Stimulated activated naive B cell treated with anti-CD40 and anti-IgM and Interleukin-4, amounts not matched to agents 10 μg/mL and 1 μg/mL and 100 μg/mL, for 72 hours (primary cell): ENCODE measurements around the gene UACA.
"Not testable (repeated sequence)": the region's sequence is repeated elsewhere in the genome, so short reads cannot be mapped to it uniquely, and the experiment has no call there.

Experiments
- ATAC-seq, 2 donors: fragments of 150-1000 bp; cut with Tn5 transposase; replicated peaks; 2 replicates each; pipeline ENCODE4 v1.10.0; 2021; ENCODE audit warnings: moderate library complexity in 1 of 2
- DNase-seq: peaks from one replicate; pipeline ENCODE4 v3.0.0; 2021
- H3K27ac Mint-ChIP-seq: one replicate; pipeline ENCODE4 v1.8.0; 2022; ENCODE audit warnings: mild to moderate bottlenecking, mixed read lengths
- H3K27me3 Mint-ChIP-seq, 2 donors: one replicate each; pipeline ENCODE4 v1.8.0; 2022; ENCODE audit warnings: mixed read lengths in 2 of 2
- H3K36me3 Mint-ChIP-seq, 2 donors: one replicate each; pipeline ENCODE4 v1.8.0; 2022; ENCODE audit warnings: mixed read lengths in 2 of 2, mild to moderate bottlenecking in 1 of 2
- H3K4me1 Mint-ChIP-seq, 2 donors: one replicate each; pipeline ENCODE4 v1.8.0; 2022; ENCODE audit warnings: mixed read lengths in 2 of 2, mild to moderate bottlenecking in 1 of 2
- H3K4me3 Mint-ChIP-seq, 2 donors: one replicate each; pipeline ENCODE4 v1.8.0; 2022; ENCODE audit warnings: mild to moderate bottlenecking in 2 of 2, mixed read lengths in 2 of 2, moderate library complexity in 1 of 2
- H3K9me3 Mint-ChIP-seq, 2 donors: one replicate each; pipeline ENCODE4 v1.8.0; 2022; ENCODE audit warnings: mixed read lengths in 2 of 2, mild to moderate bottlenecking in 1 of 2

Gene UACA

GRCh38 chr15:70617076-70617910 lies 146.1 kb downstream of the UACA start:
- DNase-seq (no peak), ATAC-seq (no peak)
- Mint-ChIP-seq H3K4me1 (no peaks in the 10 kb centered on the region), H3K27me3 (peaks cover 34 to 47% of the 10 kb centered on the region in 2 donors), H3K27ac (no peak overlapping the region), H3K4me3 (no peak overlapping the region), H3K36me3 (no peaks in the 10 kb centered on the region), H3K9me3 (peaks cover 5 to 6% of the 10 kb centered on the region in 2 donors)

- not testable (repeated sequence) for H3K4me3 Mint-ChIP-seq, H3K27ac Mint-ChIP-seq, DNase-seq, H3K36me3 Mint-ChIP-seq, H3K4me1 Mint-ChIP-seq, H3K9me3 Mint-ChIP-seq, ATAC-seq
- H3K27me3 Mint-ChIP-seq, result peaks cover 34 to 45% of the 10 kb centered on the region in 2 donors
Observed at GRCh38 chr15:70616311-70616756, 147.0 kb downstream of the UACA start.

- Mint-ChIP-seq H3K9me3 (peaks cover 1 to 2% of the 10 kb centered on the region in 2 donors), H3K27ac (no peak overlapping the region), H3K4me3 (no peak overlapping the region), H3K4me1 (no peaks in the 10 kb centered on the region), H3K27me3 (peaks cover 41 to 45% of the 10 kb centered on the region in 2 donors), H3K36me3 (no peaks in the 10 kb centered on the region)
- ATAC-seq, result no peak
- no peak for DNase-seq
Observed at GRCh38 chr15:70615435-70616310, 147.7 kb downstream of the UACA start.

GRCh38 chr15:70614221-70614620 lies 149.1 kb downstream of the UACA start:
- no peak overlapping the region for H3K4me3 Mint-ChIP-seq
- no peak overlapping the region for H3K27ac Mint-ChIP-seq
- H3K27me3 Mint-ChIP-seq, result peaks cover 42 to 45% of the 10 kb centered on the region in 2 donors
- ATAC-seq (no peak), DNase-seq (no peak)
- no peaks in the 10 kb centered on the region for H3K4me1 Mint-ChIP-seq
- no peaks in the 10 kb centered on the region for H3K36me3 Mint-ChIP-seq
- no peaks in the 10 kb centered on the region for H3K9me3 Mint-ChIP-seq

GRCh38 chr15:70613271-70613670 lies 150.1 kb downstream of the UACA start:
- Mint-ChIP-seq H3K9me3 (no peaks in the 10 kb centered on the region), H3K36me3 (no peaks in the 10 kb centered on the region), H3K27me3 (peaks cover 42 to 45% of the 10 kb centered on the region in 2 donors), H3K27ac (no peak overlapping the region), H3K4me1 (no peaks in the 10 kb centered on the region), H3K4me3 (no peak overlapping the region)
- no peak for ATAC-seq
- DNase-seq, result no peak

GRCh38 chr15:70611286-70611685 lies 152.1 kb downstream of the UACA start:
- DNase-seq (no peak), ATAC-seq (no peak)
- Mint-ChIP-seq H3K27me3 (peaks cover 43 to 52% of the 10 kb centered on the region in 2 donors), H3K4me1 (no peaks in the 10 kb centered on the region), H3K4me3 (no peak overlapping the region), H3K36me3 (no peaks in the 10 kb centered on the region), H3K9me3 (peaks cover 0 to 1% of the 10 kb centered on the region in 2 donors), H3K27ac (no peak overlapping the region)

GRCh38 chr15:70610541-70610940 lies 152.8 kb downstream of the UACA start:
- DNase-seq (no peak), ATAC-seq (no peak)
- H3K27ac Mint-ChIP-seq, result no peak overlapping the region
- H3K9me3 Mint-ChIP-seq, result peaks cover 0 to 1% of the 10 kb centered on the region in 2 donors
- no peaks in the 10 kb centered on the region for H3K36me3 Mint-ChIP-seq
- H3K4me3 Mint-ChIP-seq, result no peak overlapping the region
- H3K27me3 Mint-ChIP-seq, result peaks cover 40 to 48% of the 10 kb centered on the region in 2 donors
- H3K4me1 Mint-ChIP-seq, result no peaks in the 10 kb centered on the region

- DNase-seq, result no peak
- no peaks in the 10 kb centered on the region for H3K36me3 Mint-ChIP-seq
- H3K27me3 Mint-ChIP-seq, result peaks cover 33 to 45% of the 10 kb centered on the region in 2 donors
- H3K4me3 Mint-ChIP-seq, result no peak overlapping the region
- no peak overlapping the region for H3K27ac Mint-ChIP-seq
- no peak for ATAC-seq
- no peaks in the 10 kb centered on the region for H3K4me1 Mint-ChIP-seq
- peaks cover 0 to 1% of the 10 kb centered on the region in 2 donors for H3K9me3 Mint-ChIP-seq
Observed at GRCh38 chr15:70609889-70610288, 153.5 kb downstream of the UACA start.

GRCh38 chr15:70608144-70608543 lies 155.2 kb downstream of the UACA start:
- no peak for DNase-seq
- H3K4me3 Mint-ChIP-seq, result no peak overlapping the region
- no peak overlapping the region for H3K27ac Mint-ChIP-seq
- no peak for ATAC-seq
- H3K27me3 Mint-ChIP-seq, result peaks cover 21 to 41% of the 10 kb centered on the region in 2 donors
- no peaks in the 10 kb centered on the region for H3K36me3 Mint-ChIP-seq
- H3K9me3 Mint-ChIP-seq, result peaks cover 0 to 1% of the 10 kb centered on the region in 2 donors
- H3K4me1 Mint-ChIP-seq, result no peaks in the 10 kb centered on the region

- H3K4me1 Mint-ChIP-seq, result no peaks in the 10 kb centered on the region
- peaks cover 0 to 1% of the 10 kb centered on the region in 2 donors for H3K9me3 Mint-ChIP-seq
- H3K4me3 Mint-ChIP-seq, result no peak overlapping the region
- H3K36me3 Mint-ChIP-seq, result no peaks in the 10 kb centered on the region
- no peak for DNase-seq
- ATAC-seq, result no peak
- H3K27me3 Mint-ChIP-seq, result peaks cover 13 to 32% of the 10 kb centered on the region in 2 donors
- H3K27ac Mint-ChIP-seq, result no peak overlapping the region
Observed at GRCh38 chr15:70605606-70606410, 157.6 kb downstream of the UACA start.

GRCh38 chr15:70604666-70605315 lies 158.6 kb downstream of the UACA start:
- no peak for ATAC-seq
- Mint-ChIP-seq H3K36me3 (no peaks in the 10 kb centered on the region), H3K4me1 (no peaks in the 10 kb centered on the region), H3K27ac (no peak overlapping the region), H3K9me3 (peaks cover under 1 to 2% of the 10 kb centered on the region in 2 donors), H3K4me3 (no peak overlapping the region), H3K27me3 (peaks cover 11 to 27% of the 10 kb centered on the region in 2 donors)
- DNase-seq, result no peak
